ENCODE results near the gene GNA14.
"Not testable (repeated sequence)": the region's sequence is repeated elsewhere in the genome, so short reads cannot be mapped to it uniquely, and the experiment has no call there.

The GNA14 gene

DNA sequence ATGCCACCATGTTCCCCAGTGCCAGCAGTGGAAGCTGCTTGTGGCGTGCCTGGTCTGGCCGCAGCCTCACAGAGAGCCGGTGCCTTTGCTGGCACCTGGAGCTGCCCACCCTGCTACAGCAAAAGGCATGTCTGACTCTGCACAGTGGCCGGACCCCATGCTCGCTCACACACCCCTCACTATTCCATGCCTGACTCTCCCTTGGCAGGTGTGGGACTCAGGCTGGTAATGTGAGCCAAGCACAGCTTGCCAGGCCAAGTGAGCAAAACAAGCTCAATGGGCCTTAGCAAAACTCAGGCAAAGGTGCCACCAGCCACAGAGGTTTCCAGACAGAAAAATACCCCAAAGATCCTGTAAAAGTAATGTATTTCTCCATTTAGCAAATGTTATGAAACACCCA lies 15.5 kb downstream of the GNA14 start:
- Histone ChIP-seq H3K4me2 (no peak overlapping the region), H3K4me3 (IDR thresholded peaks at IDR 0.05; ENCODE audit: insufficient read depth, low read depth, low read length) (no peak overlapping the region), H3K4me1 (ENCODE audit: low read depth, poor library complexity, severe bottlenecking) (no peaks in the 10 kb centered on the region), H3K9ac (no peak overlapping the region), H3K27me3 (ENCODE audit: insufficient read depth, low read depth) (no peaks in the 10 kb centered on the region), H3K27ac (no peak overlapping the region), H2AFZ (ENCODE audit: low read depth) (no peak overlapping the region), H4K20me1 (ENCODE audit: insufficient read depth) (no peaks in the 10 kb centered on the region), H3K79me2 (ENCODE audit: insufficient read depth, low read depth) (no peaks in the 10 kb centered on the region), H3K36me3 (ENCODE audit: insufficient read depth) (no peaks in the 10 kb centered on the region)
- TF ChIP-seq, protein P1, sequence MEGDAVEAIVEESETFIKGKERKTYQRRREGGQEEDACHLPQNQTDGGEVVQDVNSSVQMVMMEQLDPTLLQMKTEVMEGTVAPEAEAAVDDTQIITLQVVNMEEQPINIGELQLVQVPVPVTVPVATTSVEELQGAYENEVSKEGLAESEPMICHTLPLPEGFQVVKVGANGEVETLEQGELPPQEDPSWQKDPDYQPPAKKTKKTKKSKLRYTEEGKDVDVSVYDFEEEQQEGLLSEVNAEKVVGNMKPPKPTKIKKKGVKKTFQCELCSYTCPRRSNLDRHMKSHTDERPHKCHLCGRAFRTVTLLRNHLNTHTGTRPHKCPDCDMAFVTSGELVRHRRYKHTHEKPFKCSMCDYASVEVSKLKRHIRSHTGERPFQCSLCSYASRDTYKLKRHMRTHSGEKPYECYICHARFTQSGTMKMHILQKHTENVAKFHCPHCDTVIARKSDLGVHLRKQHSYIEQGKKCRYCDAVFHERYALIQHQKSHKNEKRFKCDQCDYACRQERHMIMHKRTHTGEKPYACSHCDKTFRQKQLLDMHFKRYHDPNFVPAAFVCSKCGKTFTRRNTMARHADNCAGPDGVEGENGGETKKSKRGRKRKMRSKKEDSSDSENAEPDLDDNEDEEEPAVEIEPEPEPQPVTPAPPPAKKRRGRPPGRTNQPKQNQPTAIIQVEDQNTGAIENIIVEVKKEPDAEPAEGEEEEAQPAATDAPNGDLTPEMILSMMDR (conservative IDR thresholded peaks at IDR 0.05; ENCODE audit: low read depth, low read length) = no peak

DNA sequence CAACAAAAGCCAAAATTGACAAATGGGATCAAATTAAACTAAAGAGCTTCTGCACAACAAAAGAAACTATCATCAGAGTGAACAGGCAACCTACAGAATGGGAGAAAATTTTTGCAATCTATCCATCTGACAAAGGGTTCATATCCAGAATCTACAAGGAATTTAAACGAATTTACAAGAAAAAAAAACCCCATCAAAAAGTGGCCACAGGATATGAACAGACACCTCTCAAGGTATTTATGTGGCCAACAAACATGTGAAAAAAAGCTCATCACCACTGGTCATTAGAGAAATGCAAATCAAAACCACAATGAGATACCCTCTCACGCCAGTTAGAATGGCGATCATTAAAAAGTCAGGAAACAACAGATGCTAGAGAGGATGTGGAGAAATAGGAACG lies 19.3 kb downstream of the GNA14 start:
- not testable (repeated sequence) for H3K79me2 ChIP-seq (ENCODE audit: insufficient read depth, low read depth); H3K27ac ChIP-seq; H3K4me1 ChIP-seq (ENCODE audit: low read depth, poor library complexity, severe bottlenecking); H3K36me3 ChIP-seq (ENCODE audit: insufficient read depth); H3K4me2 ChIP-seq; H3K27me3 ChIP-seq (ENCODE audit: insufficient read depth, low read depth); H4K20me1 ChIP-seq (ENCODE audit: insufficient read depth); H2AFZ ChIP-seq (ENCODE audit: low read depth); H3K9ac ChIP-seq; H3K4me3 ChIP-seq (IDR thresholded peaks at IDR 0.05; ENCODE audit: insufficient read depth, low read depth, low read length)

DNA sequence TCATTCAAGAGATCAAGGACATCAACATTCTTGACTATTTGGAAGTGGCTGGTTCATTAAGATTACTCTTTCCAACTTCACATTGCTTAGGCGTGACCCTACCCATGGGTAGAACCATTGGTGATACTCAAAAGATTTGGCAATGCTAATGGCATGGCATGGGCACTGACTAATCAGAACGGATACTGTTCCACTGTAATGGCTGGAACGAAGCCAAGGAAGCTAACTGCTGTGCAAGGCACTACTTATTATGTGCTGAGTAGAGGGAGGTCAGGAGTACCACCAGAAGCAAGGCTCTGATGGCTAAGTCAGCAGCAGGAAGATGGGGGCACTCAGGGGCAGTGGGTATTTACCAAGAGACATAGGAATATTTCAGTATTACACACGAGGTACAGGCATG lies 31.9 kb downstream of the GNA14 start:
- no peaks in the 10 kb centered on the region for H3K79me2 ChIP-seq (ENCODE audit: insufficient read depth, low read depth)
- H3K27me3 ChIP-seq (ENCODE audit: insufficient read depth, low read depth) = no peaks in the 10 kb centered on the region
- no peak overlapping the region for H3K9ac ChIP-seq
- no peak overlapping the region for H3K27ac ChIP-seq
- H3K4me2 ChIP-seq = no peak overlapping the region
- no peaks in the 10 kb centered on the region for H4K20me1 ChIP-seq (ENCODE audit: insufficient read depth)
- TF ChIP-seq, protein P1 (conservative IDR thresholded peaks at IDR 0.05; ENCODE audit: low read depth, low read length) = no peak
- H2AFZ ChIP-seq (ENCODE audit: low read depth) = no peak overlapping the region
- H3K4me3 ChIP-seq (IDR thresholded peaks at IDR 0.05; ENCODE audit: insufficient read depth, low read depth, low read length) = no peak overlapping the region
- H3K36me3 ChIP-seq (ENCODE audit: insufficient read depth) = no peaks in the 10 kb centered on the region
- no peaks in the 10 kb centered on the region for H3K4me1 ChIP-seq (ENCODE audit: low read depth, poor library complexity, severe bottlenecking)

DNA sequence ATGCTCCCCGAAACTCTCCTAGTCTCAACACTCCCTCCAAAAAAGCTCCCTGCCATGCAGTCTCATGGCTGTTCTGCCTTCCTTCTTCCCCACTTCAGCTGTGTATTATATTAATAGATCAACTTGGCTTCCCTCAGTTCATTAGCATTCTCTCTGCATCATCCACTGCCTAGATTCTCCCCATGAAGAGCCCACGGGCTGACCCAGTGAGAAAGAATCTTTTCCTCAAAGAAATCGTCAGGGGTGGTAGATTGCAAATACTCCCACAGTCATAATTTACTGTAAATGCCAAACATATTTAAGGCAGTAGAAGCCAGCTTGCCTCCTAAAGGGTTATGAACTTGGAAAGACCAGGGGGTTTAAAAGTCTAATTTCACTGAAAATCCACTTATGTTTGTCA lies 33.5 kb downstream of the GNA14 start:
- Histone ChIP-seq H2AFZ (ENCODE audit: low read depth) (no peak overlapping the region), H3K4me2 (no peak overlapping the region), H3K9ac (no peak overlapping the region), H3K4me3 (IDR thresholded peaks at IDR 0.05; ENCODE audit: insufficient read depth, low read depth, low read length) (no peak overlapping the region), H3K79me2 (ENCODE audit: insufficient read depth, low read depth) (no peaks in the 10 kb centered on the region), H3K4me1 (ENCODE audit: low read depth, poor library complexity, severe bottlenecking) (no peaks in the 10 kb centered on the region), H4K20me1 (ENCODE audit: insufficient read depth) (no peaks in the 10 kb centered on the region), H3K36me3 (ENCODE audit: insufficient read depth) (no peaks in the 10 kb centered on the region), H3K27ac (no peak overlapping the region), H3K27me3 (ENCODE audit: insufficient read depth, low read depth) (no peaks in the 10 kb centered on the region)
- TF ChIP-seq, protein P1 (conservative IDR thresholded peaks at IDR 0.05; ENCODE audit: low read depth, low read length) = no peak

DNA sequence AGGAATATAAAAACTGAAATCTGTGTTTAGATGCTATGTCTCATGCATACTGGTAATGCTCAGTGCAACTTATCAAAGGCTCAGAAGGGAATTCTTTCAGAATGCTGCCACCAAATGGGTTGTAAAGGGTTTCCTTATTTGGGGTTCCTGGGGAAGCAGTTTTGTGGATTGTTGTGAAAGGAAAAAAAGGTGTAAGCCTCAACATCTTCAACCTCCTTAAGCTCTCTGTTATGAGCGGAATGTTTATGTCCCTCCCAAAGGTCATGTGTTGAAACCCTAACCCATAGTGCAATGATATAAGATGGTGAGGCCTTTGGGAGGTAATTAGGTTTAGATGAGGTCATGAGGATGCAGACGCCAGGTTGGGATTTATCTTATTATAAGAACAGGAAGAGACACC lies 41.6 kb downstream of the GNA14 start:
- TF ChIP-seq, protein P1 (conservative IDR thresholded peaks at IDR 0.05; ENCODE audit: low read depth, low read length) = no peak
- Histone ChIP-seq H4K20me1 (ENCODE audit: insufficient read depth) (no peaks in the 10 kb centered on the region), H3K79me2 (ENCODE audit: insufficient read depth, low read depth) (no peaks in the 10 kb centered on the region), H3K27me3 (ENCODE audit: insufficient read depth, low read depth) (no peaks in the 10 kb centered on the region), H3K4me2 (no peak overlapping the region), H2AFZ (ENCODE audit: low read depth) (no peak overlapping the region), H3K4me1 (ENCODE audit: low read depth, poor library complexity, severe bottlenecking) (no peaks in the 10 kb centered on the region), H3K27ac (no peak overlapping the region), H3K4me3 (IDR thresholded peaks at IDR 0.05; ENCODE audit: insufficient read depth, low read depth, low read length) (no peak overlapping the region), H3K36me3 (ENCODE audit: insufficient read depth) (no peaks in the 10 kb centered on the region), H3K9ac (no peak overlapping the region)
